SIG-M5 treated with dmso at 0.1 percent for 504 hours (cell line): ENCODE data around the gene SUN3.

Experiments
- DNase-seq: peaks from one replicate; lab custom pipeline; 2025; ENCODE audit not compliant: unreplicated experiment; lab: John Stamatoyannopoulos, UW

SUN3 gene, protein sequence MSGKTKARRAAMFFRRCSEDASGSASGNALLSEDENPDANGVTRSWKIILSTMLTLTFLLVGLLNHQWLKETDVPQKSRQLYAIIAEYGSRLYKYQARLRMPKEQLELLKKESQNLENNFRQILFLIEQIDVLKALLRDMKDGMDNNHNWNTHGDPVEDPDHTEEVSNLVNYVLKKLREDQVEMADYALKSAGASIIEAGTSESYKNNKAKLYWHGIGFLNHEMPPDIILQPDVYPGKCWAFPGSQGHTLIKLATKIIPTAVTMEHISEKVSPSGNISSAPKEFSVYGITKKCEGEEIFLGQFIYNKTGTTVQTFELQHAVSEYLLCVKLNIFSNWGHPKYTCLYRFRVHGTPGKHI

DNA sequence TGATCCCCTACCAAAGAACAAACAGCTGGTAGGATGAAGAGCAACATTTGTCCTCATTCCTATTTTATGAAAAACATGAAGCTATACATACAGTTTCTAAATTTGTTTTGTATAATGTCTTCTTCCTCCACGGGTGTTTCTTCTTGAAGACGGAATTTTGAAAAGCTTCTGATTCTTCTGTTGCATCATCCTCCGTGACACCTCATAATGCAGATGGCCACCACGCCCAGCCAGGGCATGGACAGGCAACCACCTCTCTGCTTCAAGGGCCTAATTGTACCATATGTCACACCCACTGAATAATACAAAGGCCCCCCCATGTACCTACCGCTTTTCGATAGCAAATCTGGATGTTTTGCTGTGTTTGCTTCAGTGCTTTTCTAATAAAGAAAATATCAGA lies at the start of gene SUN3:
Gene SUN3 (minus strand): TSS at position 170 of the 400 bp plus-strand sequence. CDS start 169 bp downstream, at position 1.
- DNase-seq, result no peak

DNA sequence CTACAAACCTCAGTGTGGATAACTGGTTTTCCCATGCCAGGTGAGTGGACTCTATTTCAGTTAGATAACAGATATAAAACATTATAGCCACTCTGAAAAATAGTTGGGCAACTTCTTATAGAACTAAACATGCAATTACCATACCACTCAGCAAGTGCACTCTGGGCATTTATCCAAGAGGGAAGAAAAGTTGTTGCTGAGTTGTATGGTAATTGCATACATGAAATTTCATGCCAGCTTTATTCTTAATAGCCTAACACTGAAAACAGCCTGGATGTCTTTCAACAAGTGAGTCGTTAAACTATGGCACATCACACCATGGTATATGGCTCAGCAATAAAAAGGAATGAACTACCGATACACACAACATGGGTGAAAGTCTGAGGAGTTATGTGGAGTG lies 49.6 kb upstream of the SUN3 start:
- no peak for DNase-seq

DNA sequence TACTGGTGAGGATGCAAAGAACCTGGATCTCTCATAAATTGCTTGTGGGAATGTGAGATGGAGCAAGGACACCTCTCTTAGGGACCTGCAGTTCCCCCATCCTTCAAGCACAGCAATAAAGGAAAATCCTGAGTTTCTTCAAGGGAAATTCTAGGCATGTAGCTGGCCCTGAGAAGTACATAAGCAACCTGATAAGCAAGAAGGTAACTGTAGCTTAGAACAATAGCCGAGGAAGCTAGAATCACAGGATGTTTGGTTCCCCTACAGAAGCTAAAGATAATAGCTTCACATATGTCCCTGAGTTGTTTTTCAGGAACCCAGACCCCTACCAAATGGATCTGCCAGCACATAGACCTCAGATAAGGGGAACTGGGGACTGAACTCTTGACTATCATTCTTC lies 48.5 kb upstream of the SUN3 start:
- DNase-seq, result no peak

DNA sequence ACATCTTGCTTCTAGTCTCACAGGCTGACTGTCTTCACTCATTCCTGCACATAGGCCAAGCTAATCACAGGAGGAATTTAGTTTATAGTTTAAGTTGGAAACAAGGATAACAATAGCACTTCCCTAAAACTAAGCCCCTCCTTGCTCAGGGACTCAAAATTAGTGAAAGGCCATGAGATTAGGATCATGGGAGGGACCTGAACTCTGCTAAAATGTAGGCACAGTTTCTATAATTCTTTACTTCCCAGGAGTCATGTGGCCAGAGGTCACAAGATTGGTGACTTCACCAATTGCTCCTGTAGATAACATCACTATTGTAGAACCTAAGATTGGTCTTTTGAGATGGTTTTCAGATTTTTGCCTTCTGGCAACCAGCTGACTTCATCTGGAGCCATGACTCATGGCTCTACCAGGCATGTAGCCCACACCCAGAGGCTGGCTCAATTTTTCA lies 45.3 kb upstream of the SUN3 start:
- DNase-seq, result no peak

DNA sequence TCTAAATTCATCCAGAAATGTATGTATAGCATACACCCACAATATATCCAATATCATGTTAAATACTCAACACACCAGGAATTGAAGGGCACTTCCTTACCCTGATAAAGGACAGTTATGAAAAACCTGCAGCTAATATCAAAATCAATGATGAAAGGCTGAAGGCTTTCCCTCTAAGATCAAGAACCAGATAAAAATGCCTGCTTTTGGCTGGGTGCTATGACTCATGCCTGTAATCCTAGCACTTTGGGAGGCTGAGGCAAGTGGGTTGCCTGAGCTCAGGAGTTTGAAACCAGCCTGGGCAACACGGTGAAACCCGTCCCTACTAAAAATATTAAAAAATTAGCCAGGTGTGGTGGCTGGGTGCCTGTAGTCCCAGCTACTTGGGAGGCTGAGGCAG lies 38.6 kb upstream of the SUN3 start:
- DNase-seq, result no peak

- DNase-seq, result no peak
Observed at GRCh38 chr7:48063985-48064384, 35.1 kb upstream of the SUN3 start.

DNA sequence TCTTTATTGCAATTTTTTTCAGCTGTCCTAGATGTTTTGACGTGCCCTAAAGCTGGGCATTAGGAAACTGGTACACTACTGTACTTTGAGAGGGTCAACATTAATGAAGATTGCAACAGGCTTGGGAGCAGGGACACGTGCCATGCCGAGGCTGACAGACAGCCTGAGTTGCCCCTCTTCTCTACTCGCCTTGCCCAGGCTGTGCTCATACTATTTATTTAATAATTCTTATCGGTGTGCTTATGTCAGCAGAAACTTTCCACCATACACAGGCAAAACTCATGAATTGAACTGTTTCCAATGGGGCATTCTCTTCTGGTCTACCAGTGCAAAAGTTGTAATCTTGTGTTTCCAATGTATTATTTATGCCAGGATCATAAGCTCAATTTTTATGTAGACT lies 30.8 kb upstream of the SUN3 start:
- no peak for DNase-seq

DNA sequence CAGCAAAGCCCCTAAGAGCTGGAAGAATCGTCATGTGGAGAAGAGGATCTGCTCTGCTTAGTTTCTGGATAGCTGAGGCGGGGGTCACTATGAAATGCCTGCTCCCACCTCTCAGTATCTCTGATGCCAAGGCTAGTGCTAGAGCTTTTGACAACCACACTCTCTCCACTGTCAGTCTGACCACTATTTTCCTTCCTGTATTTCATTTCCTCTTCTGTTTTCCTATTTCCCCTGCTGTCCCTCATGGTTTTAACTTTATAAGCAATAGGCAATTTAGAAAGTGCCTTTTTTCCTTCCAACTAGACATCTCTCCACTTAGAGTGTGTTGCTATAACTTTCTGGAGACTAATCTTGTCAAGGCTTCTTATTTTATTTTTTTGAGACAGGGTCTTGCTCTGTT lies 30.1 kb upstream of the SUN3 start:
- no peak for DNase-seq

DNA sequence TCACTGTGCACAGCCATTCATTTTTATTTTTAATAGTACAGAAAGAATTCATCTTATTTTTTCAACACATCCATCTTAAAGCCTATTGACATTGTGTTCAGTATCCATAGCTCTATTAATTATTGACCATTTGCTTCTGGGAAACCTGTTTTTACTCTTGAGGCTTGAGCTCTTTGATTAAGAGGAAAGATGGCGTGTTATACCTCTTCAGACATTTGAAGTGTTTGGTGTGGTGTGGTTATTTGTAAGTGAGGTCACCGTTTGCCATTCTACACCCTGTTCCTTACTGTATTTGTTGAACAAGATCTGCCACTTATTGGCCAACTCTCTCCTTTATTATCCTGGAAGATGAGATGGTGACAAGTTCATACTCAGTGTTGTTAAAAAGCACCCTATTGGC lies 24.8 kb upstream of the SUN3 start:
- DNase-seq, result no peak

DNA sequence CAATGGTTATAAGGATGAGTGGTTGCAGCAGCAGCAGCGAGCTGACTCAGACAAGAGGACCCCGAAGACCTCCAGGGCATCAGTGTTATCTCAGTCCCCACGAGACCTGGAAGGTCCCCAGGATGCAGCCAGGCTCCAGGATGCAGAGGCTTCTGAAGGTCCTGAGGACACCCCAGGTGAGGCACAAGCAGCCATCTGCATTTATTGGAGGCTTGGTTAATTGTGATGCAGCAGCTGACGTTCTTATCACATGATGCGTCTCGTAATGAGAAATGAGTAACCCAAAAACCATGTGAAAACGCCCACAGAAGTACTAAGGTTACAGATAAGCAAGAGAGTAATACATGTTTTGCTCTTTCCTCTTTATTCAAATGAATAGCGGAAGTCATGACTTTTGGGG lies 23.8 kb upstream of the SUN3 start:
- DNase-seq, result no peak

GRCh38 chr7:48049850-48050249 lies 20.9 kb upstream of the SUN3 start:
- DNase-seq, result no peak

GRCh38 chr7:48048113-48048512 lies 19.2 kb upstream of the SUN3 start:
- no peak for DNase-seq

DNA sequence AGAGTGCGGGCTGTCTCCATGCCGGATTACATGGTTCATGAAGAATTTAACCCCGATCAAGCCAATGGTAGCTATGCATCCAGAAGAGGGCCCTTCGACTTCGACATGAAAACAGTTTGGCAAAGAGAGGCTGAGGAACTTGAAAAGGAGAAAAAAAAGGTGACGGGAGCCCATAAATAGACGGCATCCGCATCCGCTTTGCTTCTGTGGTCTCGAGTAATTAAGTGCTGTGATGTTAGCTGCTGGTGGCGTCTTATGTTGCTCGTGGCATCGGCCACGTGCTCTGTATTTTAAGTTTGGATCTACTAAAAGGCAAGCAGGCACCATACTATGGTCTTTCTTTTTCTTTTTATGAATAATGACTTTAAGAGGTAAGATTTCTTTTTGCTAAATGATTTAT lies 17.6 kb upstream of the SUN3 start:
- DNase-seq, result no peak

DNA sequence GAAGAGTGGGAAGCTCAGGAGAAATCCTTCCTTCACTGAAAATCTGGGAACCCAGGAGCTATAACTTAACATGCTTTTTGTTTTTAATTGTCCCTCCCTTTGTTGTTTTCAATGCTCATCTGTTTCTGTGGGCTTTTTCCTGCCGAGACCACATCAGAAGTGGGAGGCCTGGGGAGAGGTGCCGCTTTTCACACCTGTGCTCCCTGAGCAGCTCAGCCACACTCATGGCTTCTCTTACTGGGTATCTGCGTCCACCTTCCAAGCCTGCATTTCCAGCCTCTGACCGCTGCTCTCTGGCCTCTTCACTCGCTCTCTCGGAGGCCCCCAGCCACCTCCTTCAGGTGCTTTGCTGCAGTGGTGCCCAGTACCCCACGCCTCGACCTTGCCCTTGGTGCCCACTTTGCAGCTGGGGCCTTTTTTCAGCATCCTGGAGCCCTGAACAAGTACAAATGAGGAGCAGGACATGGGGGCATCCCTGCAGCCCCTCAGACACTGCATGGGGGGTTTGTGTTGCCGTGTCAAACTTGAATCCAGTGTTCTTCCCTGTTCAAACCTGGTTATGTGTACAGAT lies 16.4 kb upstream of the SUN3 start:
- no peak for DNase-seq

DNA sequence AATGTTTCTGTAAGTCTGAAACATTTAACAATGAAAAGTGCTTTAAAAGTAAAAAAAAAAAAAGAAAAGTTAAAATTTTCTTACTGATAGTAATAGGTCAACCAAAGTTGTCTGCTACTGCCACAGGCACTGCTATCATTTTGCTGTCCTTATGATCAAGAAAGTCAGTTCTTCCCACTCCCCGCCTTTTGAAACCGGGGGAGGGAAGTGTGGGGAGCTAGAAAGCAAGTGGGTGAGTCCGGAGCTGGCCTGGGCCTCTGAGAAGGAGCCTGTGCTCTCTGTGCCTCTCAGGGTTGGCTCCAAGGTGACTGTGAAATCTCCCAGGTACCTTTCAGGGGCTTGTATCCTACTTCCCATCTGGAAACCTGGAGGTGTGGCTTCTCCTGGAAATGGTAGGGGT lies 13.7 kb upstream of the SUN3 start:
- DNase-seq, result no peak

- DNase-seq, result no peak
Observed at GRCh38 chr7:48042216-48042615, 13.3 kb upstream of the SUN3 start.

GRCh38 chr7:48041653-48041970 lies 12.7 kb upstream of the SUN3 start:
- DNase-seq, result no peak

DNA sequence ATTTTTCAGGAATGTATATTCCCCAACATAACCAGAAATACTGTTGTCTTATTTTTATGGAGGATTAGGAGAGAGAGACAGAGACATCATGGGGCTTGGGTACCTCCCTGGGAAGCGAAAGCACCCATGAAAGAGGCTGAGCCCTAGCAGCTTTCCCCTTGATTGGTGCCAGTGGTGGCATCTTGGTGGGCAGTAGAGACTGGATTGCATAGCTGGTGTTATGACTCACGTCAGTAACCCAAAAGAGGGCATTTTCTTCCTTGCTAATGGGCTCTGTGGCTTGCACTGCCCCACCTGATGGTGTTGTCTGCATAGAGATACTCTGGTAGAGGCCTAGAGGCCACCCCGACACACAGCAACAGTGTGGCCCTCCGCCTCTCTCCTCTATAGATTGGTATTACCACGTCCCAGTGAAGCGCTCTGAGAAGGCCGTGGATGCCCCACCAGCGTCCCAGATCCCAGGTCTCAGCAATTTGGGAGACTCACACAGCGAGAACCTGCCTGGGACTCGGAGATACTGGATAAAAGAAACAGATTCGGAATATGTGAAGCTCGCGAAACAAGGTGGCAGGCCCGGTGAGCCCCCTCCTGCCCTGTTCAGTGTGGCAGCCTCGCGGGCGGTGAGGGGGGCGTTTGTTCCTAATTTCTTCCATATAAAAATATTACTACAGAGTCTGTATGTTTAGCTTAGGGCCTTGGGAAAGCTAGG lies 12.2 kb upstream of the SUN3 start:
- DNase-seq, result no peak

DNA sequence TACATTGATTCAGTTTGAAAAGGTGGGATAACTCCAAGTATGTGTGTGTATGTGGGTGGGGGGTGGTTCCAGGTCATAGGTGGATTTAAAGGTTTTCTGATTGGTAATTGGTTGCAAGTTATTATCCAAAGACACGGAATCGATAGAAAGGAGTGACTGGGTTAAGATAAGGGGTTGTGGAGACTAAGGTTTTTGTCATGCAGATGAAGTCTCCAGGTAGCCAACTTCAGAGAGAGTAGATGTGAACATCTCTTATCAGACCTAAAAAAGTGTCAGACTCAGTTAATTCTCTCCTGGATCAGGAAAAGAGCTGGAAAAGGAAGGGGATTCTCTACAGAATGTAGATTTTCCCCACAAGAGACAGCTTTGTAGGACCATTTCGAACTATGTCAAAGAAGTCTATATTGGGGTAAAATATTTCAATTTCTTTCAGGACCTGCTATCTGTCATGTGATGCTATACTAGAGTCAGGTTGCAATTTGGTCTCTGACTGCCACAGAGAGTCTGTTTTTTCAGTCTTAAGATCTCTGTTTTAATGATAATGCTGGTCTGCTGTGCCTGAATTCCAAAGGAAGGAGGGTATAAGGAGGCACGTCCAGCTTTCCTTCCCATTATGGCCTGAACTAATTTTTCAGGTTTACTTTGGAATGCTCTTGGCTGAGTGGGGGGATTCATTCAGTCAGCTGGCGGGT lies 10.1 kb upstream of the SUN3 start:
- DNase-seq, result no peak

GRCh38 chr7:48035967-48036478 lies 7.1 kb upstream of the SUN3 start:
- no peak for DNase-seq

- DNase-seq, result peak; percentile 64
Observed at GRCh38 chr7:48035301-48035966, 6.5 kb upstream of the SUN3 start, which contains the start of gene C7orf57. Gene C7orf57, plus strand, starts transcription at chr7:48035543. Its CDS starts 766 bp downstream, at chr7:48036309.
